ENCODE measurements around the gene MEP1A.
"Not testable (repeated sequence)": the region's sequence is repeated elsewhere in the genome, so short reads cannot be mapped to it uniquely, and the experiment has no call there.

The MEP1A gene

DNA sequence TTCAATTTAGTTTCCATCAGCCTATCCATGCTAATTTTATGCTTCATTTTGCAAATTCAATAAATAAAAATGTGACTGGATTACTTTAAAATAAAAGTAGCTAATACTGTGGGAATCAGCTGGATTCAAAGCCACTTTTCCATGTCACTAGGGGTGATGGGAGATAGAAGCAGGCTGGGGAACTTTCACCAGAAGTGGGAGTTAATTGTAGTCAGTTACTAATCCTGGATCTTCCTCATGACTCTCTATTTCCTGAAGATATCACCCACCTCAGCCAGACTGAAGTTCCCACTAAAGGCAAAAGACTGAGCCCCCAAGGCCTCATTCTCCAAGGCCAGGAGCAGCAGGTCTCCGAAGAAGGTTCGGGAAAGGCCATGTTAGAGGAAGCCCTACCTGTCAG lies 41.8 kb downstream of the MEP1A start:
- not testable (repeated sequence) for DNase-seq (ENCODE audit: low spot score)

- no peak for DNase-seq (ENCODE audit: low spot score)
Observed at GRCh38 chr6:46838033-46838432, 44.8 kb downstream of the MEP1A start.

- DNase-seq (ENCODE audit: low spot score) = not testable (repeated sequence)
Observed at GRCh38 chr6:46842252-46842846, 49.2 kb downstream of the MEP1A start.

GRCh38 chr6:46845126-46845525 lies 51.9 kb downstream of the MEP1A start:
- no peak for DNase-seq (ENCODE audit: low spot score)

- DNase-seq (ENCODE audit: low spot score) = peak; percentile 87
Observed at GRCh38 chr6:46848684-46849360, 55.6 kb downstream of the MEP1A start.

DNA sequence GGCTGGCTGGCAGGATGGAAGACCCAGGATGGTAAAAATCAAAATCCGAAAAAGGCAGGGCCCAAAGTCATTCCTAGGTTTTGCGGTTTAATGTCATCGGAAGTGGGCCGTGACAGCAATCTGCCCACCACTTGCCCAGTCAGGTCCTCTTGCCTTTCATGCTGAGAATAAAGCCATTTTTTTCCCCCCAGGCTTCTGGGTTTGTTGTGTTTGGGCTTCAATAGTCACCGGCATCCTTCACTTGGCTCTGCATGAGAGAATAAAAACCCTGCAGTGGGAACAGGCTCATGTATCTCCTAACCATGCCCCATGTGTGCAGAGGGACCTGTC lies 56.1 kb downstream of the MEP1A start:
- peak; percentile 17 for DNase-seq (ENCODE audit: low spot score)

GRCh38 chr6:46850792-46851191 lies 57.6 kb downstream of the MEP1A start:
- no peak for DNase-seq (ENCODE audit: low spot score)

- DNase-seq (ENCODE audit: low spot score) = not testable (repeated sequence)
Observed at GRCh38 chr6:46851576-46851975, 58.4 kb downstream of the MEP1A start.

DNA sequence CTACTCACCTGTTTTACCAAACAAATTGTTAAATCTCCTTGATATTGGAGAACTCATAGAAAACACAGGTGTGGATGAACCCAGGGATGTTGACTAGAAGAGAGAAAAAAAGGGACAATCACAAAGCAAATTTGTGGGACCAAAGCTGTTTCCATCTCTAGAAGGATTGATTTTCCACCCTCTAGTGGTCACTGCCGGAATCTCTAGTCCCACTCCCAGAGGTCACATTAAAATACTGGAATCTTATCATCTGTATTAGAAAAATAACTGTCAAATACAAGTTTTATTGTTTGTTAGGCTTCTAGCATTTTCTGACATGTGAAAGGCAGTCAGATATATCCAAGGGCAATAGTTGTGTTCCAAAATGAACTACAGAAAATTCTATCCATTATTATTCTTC lies 62.8 kb downstream of the MEP1A start:
- peak; percentile 25 for DNase-seq (ENCODE audit: low spot score)

DNA sequence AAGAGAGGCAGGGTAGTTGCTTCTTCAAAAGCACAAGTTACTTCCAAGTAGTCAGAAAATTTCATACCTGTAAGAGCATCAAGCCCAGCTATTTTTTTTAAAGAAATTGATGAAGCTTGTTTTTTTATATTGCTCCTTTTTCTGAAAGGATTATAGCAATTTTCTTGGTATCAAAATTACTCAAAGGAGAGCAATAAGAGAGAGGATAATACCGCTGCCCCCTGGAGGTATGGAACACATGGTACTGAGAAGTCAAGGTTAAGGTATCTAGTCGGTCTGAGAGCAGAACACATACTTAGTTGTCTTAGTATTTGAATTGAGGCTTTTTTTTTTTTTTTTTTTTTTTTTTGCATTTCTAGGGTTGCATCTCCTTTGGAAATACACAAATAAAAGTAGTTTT lies 69.2 kb downstream of the MEP1A start:
- no peak for DNase-seq (ENCODE audit: low spot score)

- DNase-seq (ENCODE audit: low spot score) = no peak
Observed at GRCh38 chr6:46863791-46864190, 70.6 kb downstream of the MEP1A start.

- no peak for DNase-seq (ENCODE audit: low spot score)
Observed at GRCh38 chr6:46865221-46865620, 72.0 kb downstream of the MEP1A start.

DNA sequence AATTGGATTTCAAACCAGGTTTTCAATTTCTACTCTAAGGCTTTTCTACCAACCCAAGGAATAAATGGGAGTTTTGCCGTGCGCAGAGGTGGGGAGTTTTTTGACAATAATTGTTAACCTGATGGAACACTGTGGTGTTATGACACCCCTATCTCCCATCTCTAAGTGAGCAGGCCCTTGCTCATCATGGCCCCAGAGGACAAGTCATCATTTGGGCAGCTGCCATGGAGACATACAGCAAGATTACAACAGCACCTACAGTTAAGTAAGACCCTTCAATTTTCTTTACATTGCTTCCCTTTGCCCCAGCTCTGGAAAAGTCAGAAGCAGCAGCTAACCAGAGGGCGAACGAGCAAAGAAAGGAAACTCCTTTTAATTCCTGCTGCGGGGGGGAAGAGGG lies 74.2 kb downstream of the MEP1A start:
- no peak for DNase-seq (ENCODE audit: low spot score)

- peak; percentile 99 for DNase-seq (ENCODE audit: low spot score)
Observed at GRCh38 chr6:46876126-46876525, 82.9 kb downstream of the MEP1A start.

DNA sequence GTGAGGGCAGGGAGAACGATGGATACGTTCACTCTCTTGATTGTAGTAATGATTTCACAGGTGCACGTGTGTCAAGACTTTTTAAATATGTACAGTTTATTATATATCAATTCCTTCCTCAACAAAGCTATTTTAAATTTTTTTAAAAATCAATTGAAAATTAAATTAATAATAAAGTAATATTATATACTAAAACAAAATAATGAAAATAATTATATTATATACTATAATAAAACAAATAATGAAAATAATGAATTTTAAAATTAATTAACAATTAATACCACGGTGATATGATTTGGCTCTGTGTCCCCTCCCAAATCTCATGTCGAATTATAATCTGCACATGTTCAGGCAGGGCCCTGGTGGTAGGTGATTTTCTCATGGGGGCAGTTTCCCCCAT lies 85.8 kb downstream of the MEP1A start:
- no peak for DNase-seq (ENCODE audit: low spot score)

DNA sequence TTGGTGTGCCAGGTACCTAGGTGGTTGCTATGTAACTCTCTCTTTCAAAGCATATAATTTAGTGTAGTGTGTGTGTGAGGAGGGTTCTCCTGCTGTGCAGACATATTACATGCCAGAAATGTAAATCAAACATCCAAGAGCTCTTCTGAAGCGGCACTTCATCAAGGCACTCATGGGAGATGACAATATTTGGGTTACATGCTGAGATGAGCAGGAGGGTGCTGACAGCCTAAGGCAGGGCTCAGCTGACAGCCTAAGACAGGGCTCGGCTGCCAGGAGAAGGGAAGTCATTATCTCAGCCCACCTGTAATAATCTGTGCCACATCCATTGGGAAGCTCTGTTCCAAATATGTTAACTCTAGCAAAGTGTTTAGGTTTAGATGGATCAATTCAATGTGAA lies 89.5 kb downstream of the MEP1A start:
- no peak for DNase-seq (ENCODE audit: low spot score)

- DNase-seq (ENCODE audit: low spot score) = peak; percentile 77
Observed at GRCh38 chr6:46888031-46888430, 94.8 kb downstream of the MEP1A start.

GRCh38 chr6:46888578-46888977 lies 95.4 kb downstream of the MEP1A start:
- peak; percentile 46 for DNase-seq (ENCODE audit: low spot score)
